ENCODE data around the gene SH2D6. TPM values are rescaled to one million over a fixed set of nuclear protein-coding genes. Genes with fewer than 3 reads are reported as not detected.

The SH2D6 gene
- total RNA-seq, 4 donors from 2014 or later = not detected

DNA sequence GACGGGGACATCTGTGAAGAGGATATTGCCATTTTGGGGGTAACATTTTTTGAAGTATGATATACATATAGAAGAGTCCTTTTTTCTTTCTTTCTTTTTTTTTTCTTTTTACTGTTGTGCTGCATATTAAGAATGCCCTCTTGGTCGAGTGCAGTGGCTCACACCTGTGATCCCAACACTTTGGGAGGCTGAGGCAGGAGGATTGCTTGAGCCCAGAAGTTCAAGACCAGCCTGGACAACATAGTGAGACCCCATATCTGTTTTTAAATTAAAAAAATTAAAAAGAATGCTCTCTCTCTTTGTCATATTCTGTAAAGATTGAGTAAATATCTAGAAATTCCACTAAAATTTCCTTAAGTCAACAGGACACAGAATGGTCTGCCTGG, 3.6 kb downstream of the SH2D6 start:
- TF ChIP-seq POLR2A (IDR thresholded peaks at IDR 0.05) (no peak), CTCF (IDR thresholded peaks at IDR 0.05) (no peak)
- 93 to 95% methylated on average over 2 of the region's 2 CpGs for WGBS, 2 donors
- no peak for DNase-seq (ENCODE audit: low spot score in 2 of 2)
- H3K4me3 ChIP-seq (ENCODE audit: low read depth, poor library complexity, severe bottlenecking) = no peak overlapping the region
- intact Hi-C loops (cut with DNase I; ENCODE audit: low total_unique reads) = no loop called here

DNA sequence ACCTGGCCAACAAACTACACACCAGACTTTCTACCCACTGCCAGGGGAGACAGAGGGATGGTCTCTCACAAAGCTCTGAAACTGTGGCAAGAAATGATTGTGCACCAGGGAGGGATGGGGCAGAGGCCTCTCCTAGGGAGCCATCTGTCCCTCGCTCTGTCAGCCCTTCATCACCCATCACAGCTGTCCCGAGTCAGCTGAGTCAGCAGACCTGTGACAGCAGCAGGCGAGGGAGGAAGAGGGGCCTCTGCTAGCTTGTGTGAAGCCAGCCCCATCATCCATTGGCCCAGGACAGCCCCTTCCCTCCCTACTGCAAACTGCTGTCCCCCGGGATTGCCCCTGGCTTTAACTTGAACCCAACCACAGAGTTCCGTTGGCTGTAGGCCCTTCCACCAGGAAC, 5.0 kb downstream of the SH2D6 start:
- TF ChIP-seq CTCF (IDR thresholded peaks at IDR 0.05) = no peak
- TF ChIP-seq POLR2A (IDR thresholded peaks at IDR 0.05) = no peak
- no peak for DNase-seq (ENCODE audit: low spot score in 2 of 2)
- intact Hi-C loops (cut with DNase I; ENCODE audit: low total_unique reads) = no loop called here
- WGBS, 2 donors = 81 to 82% methylated on average over 5 of the region's 5 CpGs
- H3K4me3 ChIP-seq (ENCODE audit: low read depth, poor library complexity, severe bottlenecking) = no peak overlapping the region

DNA sequence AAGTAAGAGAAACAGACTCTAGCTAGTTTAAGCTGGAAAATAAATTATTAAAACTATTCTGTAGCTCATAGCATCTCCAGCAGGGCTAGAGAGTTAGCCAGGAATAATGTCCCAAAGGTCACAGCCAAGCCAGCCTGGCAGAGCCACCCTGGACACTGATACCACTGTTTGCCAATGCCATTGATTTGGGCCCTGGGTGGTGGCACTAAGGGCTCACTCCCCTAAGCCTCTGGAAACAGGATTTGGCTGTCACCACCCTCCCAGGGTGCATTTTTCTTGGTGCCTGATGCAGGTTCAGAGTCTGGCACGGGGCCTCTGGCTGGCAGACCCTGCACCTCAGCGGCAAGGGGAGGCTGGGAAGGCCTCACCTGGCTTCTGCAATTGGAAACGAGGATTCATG, 7.1 kb downstream of the SH2D6 start:
- no peak overlapping the region for H3K4me3 ChIP-seq (ENCODE audit: low read depth, poor library complexity, severe bottlenecking)
- TF ChIP-seq CTCF (IDR thresholded peaks at IDR 0.05) (no peak), POLR2A (IDR thresholded peaks at IDR 0.05) (no peak)
- DNase-seq (ENCODE audit: low spot score in 2 of 2) = no peak
- 82 to 84% methylated on average over 3 of the region's 3 CpGs for WGBS, 2 donors
- intact Hi-C loops (cut with DNase I; ENCODE audit: low total_unique reads) = no loop called here

- DNase-seq (ENCODE audit: low spot score in 2 of 2) = no peak
- no peak for TF ChIP-seq CTCF (IDR thresholded peaks at IDR 0.05)
- H3K4me3 ChIP-seq (ENCODE audit: low read depth, poor library complexity, severe bottlenecking) = no peak overlapping the region
- WGBS, 2 donors = 70% methylated on average over 3 of the region's 3 CpGs
- intact Hi-C loops (cut with DNase I; ENCODE audit: low total_unique reads) = no loop called here
Measured at GRCh38 chr2:85427300-85427835, 8.9 kb downstream of the SH2D6 start.

DNA sequence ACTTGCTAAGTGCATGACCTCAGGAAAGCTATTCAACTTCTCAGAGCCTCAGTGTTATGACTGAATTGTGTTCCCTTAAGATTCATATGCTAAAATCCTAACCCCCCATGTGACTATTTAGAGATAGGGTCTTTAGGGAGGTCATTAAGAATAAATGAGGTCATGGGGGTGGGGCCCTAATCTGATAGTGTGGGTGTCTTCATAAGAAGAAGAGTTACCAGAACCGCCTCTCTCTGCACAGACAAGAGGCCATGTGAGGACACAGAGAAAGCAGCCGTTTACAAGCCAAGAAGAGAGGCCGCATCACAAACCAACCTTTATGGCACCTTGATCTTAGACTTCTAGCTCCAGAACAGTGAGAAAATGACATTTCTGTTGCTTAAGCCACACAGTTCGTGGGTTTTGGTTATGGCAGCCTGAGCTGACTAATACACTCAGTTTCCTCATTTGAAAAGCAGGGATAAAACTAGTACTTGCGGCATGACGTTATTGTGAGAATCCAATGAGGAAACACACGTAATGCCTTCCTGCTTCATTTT, 9.9 kb downstream of the SH2D6 start:
- intact Hi-C loops (cut with DNase I; ENCODE audit: low total_unique reads) = no loop called here
- no peak for DNase-seq (ENCODE audit: low spot score in 2 of 2)
- TF ChIP-seq POLR2A (IDR thresholded peaks at IDR 0.05) = no peak
- no peak for TF ChIP-seq CTCF (IDR thresholded peaks at IDR 0.05)
- WGBS, 2 donors = 64 to 73% methylated on average over 7 of the region's 7 CpGs
- H3K4me3 ChIP-seq (ENCODE audit: low read depth, poor library complexity, severe bottlenecking) = no peak overlapping the region

Measured in lower leg skin (tissue), 4 donors.